ENCODE data around the gene PLK4. TPM values are rescaled to one million over a fixed set of nuclear protein-coding genes. Genes with fewer than 3 reads are reported as not detected.

PLK4 gene
- total RNA-seq, 1 experiment from 2014 or later = 21.4 TPM

DNA sequence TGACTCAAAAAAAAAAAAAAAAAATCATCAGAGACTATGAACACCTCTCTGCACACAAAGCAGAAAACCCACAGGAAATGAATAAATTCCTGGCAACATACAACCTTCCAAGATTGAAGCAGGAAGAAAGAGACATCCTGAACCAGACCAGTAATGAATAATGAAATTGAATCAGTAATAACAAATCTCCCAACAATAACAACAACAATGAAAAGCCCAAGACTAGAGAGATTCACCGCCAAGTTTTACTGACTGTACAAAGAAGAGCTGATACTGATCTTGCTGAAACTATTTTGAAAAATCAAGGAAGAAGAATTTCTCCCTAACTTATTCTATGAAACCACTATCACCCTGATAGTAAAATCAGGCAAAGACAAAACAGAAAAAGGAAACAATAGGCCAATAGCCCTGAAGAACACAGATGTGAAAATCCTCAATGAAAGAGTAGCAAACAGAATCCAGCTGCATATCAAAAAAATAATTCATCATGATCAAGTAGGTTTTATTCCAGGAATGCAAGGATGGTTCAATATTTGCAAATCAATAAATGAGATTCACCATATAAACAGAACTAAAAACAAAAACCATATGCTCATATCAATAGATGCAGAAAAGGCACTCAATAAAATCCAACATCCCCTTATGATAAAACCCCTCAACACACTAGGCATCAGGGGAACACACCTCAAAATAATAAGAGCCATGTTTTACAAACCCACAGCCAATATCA is 31.0 kb upstream of the PLK4 start:
- Histone ChIP-seq H3K27me3 (ENCODE audit: control insufficient read depth, insufficient read depth, low read length) (no peaks in the 10 kb centered on the region), H3K27ac (ENCODE audit: low read length) (no peak overlapping the region), H3K4me3 (ENCODE audit: low read depth in 2 of 2, low read length in 2 of 2) (no peak overlapping the region), H3K4me1 (ENCODE audit: control insufficient read depth, insufficient read depth, low read length) (no peaks in the 10 kb centered on the region), H3K9me3 (ENCODE audit: control insufficient read depth, insufficient read depth, low read depth, low read length) (no peaks in the 10 kb centered on the region; the same call in 1 of the 2 replicates), H3K36me3 (ENCODE audit: control insufficient read depth, insufficient read depth, low read length) (no peaks in the 10 kb centered on the region)
- POLR2A ChIA-PET = no interaction called here
- TF ChIP-seq POLR2AphosphoS5 (IDR thresholded peaks at IDR 0.05; ENCODE audit: low read depth, low read length) (no peak), TCF7L2 (IDR thresholded peaks at IDR 0.05; ENCODE audit: low read depth, low read length) (no peak), CTCF (IDR thresholded peaks at IDR 0.05) (no peak), SIN3A (IDR thresholded peaks at IDR 0.05; ENCODE audit: borderline replicate concordance, insufficient read depth, low read depth, low read length) (no peak)
- TF ChIP-seq, protein P1, sequence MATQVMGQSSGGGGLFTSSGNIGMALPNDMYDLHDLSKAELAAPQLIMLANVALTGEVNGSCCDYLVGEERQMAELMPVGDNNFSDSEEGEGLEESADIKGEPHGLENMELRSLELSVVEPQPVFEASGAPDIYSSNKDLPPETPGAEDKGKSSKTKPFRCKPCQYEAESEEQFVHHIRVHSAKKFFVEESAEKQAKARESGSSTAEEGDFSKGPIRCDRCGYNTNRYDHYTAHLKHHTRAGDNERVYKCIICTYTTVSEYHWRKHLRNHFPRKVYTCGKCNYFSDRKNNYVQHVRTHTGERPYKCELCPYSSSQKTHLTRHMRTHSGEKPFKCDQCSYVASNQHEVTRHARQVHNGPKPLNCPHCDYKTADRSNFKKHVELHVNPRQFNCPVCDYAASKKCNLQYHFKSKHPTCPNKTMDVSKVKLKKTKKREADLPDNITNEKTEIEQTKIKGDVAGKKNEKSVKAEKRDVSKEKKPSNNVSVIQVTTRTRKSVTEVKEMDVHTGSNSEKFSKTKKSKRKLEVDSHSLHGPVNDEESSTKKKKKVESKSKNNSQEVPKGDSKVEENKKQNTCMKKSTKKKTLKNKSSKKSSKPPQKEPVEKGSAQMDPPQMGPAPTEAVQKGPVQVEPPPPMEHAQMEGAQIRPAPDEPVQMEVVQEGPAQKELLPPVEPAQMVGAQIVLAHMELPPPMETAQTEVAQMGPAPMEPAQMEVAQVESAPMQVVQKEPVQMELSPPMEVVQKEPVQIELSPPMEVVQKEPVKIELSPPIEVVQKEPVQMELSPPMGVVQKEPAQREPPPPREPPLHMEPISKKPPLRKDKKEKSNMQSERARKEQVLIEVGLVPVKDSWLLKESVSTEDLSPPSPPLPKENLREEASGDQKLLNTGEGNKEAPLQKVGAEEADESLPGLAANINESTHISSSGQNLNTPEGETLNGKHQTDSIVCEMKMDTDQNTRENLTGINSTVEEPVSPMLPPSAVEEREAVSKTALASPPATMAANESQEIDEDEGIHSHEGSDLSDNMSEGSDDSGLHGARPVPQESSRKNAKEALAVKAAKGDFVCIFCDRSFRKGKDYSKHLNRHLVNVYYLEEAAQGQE (IDR thresholded peaks at IDR 0.05; ENCODE audit: insufficient read depth in 1 of 2, low read depth in 2 of 2, low read length in 1 of 2) = no peak
- CTCF ChIA-PET = interaction anchor here (0.6 kb wide), 1 partner anchor 21 kb away, joined by 3 read pairs; no protein-coding TSS in a partner anchor
- intact Hi-C loops (cut with micrococcal nuclease; ENCODE audit: unreplicated experiment) (no loop called here), in situ Hi-C loops (cut with HindIII; ENCODE audit: low pct_unique_long_range_greater_than_20kb, low sequenced_read_pairs) (no loop called here)
- BruUV-seq (replicated peaks) = no TSS peak
- DNase-seq (ENCODE audit: low read depth, low spot score) (no peak), ATAC-seq (no peak)

DNA sequence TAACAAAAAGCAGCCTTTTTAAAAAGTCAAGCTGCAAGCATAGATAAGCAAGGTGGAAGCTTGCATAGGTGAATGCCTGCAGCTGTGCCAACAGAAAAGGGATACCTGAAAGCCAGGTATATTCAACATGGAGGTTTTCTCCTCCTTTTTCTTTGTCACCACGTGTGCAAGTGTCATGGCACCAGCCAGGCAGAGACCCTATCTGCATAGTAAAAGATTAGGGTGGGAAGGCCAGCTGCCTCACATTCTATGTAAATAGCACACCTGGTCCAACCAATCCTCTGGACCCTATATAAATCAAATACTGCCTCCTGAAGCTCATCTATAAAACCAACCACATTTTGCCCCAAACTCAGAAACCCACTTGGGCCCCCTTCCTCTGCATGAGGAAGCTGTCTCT is 28.0 kb upstream of the PLK4 start:
- no peaks in the 10 kb centered on the region; the same call in 1 of the 2 replicates for H3K9me3 ChIP-seq (ENCODE audit: control insufficient read depth, insufficient read depth, low read depth, low read length)
- H3K27ac ChIP-seq (ENCODE audit: low read length) = no peak overlapping the region
- in situ Hi-C loops (cut with HindIII; ENCODE audit: low pct_unique_long_range_greater_than_20kb, low sequenced_read_pairs) = no loop called here
- CTCF ChIA-PET = no interaction called here
- ATAC-seq (no peak), DNase-seq (ENCODE audit: low read depth, low spot score) (no peak)
- no peaks in the 10 kb centered on the region for H3K36me3 ChIP-seq (ENCODE audit: control insufficient read depth, insufficient read depth, low read length)
- no TSS peak for BruUV-seq (replicated peaks)
- intact Hi-C loops (cut with micrococcal nuclease; ENCODE audit: unreplicated experiment) = no loop called here
- POLR2A ChIA-PET = no interaction called here
- no peaks in the 10 kb centered on the region for H3K27me3 ChIP-seq (ENCODE audit: control insufficient read depth, insufficient read depth, low read length)
- TF ChIP-seq POLR2AphosphoS5 (IDR thresholded peaks at IDR 0.05; ENCODE audit: low read depth, low read length) = no peak
- TF ChIP-seq TCF7L2 (IDR thresholded peaks at IDR 0.05; ENCODE audit: low read depth, low read length) = no peak
- TF ChIP-seq, protein P1 (IDR thresholded peaks at IDR 0.05; ENCODE audit: insufficient read depth in 1 of 2, low read depth in 2 of 2, low read length in 1 of 2) = no peak
- no peak for TF ChIP-seq SIN3A (IDR thresholded peaks at IDR 0.05; ENCODE audit: borderline replicate concordance, insufficient read depth, low read depth, low read length)
- TF ChIP-seq CTCF (IDR thresholded peaks at IDR 0.05) = no peak
- H3K4me3 ChIP-seq (ENCODE audit: low read depth in 2 of 2, low read length in 2 of 2) = no peak overlapping the region
- peaks cover 7% of the 10 kb centered on the region for H3K4me1 ChIP-seq (ENCODE audit: control insufficient read depth, insufficient read depth, low read length)
